PC-9 (cell line): ENCODE data around the gene GBP5. TPM values are rescaled to one million over a fixed set of nuclear protein-coding genes. Genes with fewer than 3 reads are reported as not detected.

ENCODE experiments used
- BruUV-seq: library from RNA; stranded (reverse); fragments of 400-500 nt; replicated peaks from 2 replicates; lab custom pipeline; 2021; lab: Mats Ljungman, UMichigan
- CTCF ChIA-PET: fragments of 300-600 bp; sonication (Branson Sonifier 250); formaldehyde crosslinking; loops from one replicate; lab custom pipeline; 2022; ENCODE audit warnings: antibody characterized with exemption; lab: Charles Lee
- POLR2A ChIA-PET: fragments of 300-600 bp; sonication (Branson Sonifier 250); formaldehyde crosslinking; loops from one replicate; lab custom pipeline; 2022; ENCODE audit warnings: antibody characterized with exemption; ENCODE audit not compliant: unreplicated experiment; lab: Charles Lee
- DNase-seq, 2 experiments: peaks; one replicate each; pipeline versions ENCODE4 v3.0.0 to v3.0.0-alpha.2; 2015 to 2022; ENCODE audit warnings: mixed read lengths in 1 of 2
- H2AFZ ChIP-seq: fragments of 200-600 bp; sonication (generic); 2 replicates; pipeline ENCODE4 v1.8.1; 2017; ENCODE audit warnings: antibody characterized with exemption
- H3F3A ChIP-seq: fragments of 200-600 bp; sonication (generic); 2 replicates; pipeline ENCODE4 v1.8.1; 2017; ENCODE audit warnings: antibody characterized with exemption, mild to moderate bottlenecking, low read depth; ENCODE audit not compliant: insufficient read depth
- H3K27ac ChIP-seq: fragments of 200-600 bp; sonication (generic); 2 replicates; pipeline ENCODE4 v1.6.1; 2016; ENCODE audit warnings: mixed run types
- H3K27me3 ChIP-seq: fragments of 200-600 bp; sonication (generic); 2 replicates; pipeline ENCODE4 v1.6.1; 2016; ENCODE audit warnings: low read depth, mixed run types; ENCODE audit not compliant: insufficient read depth
- H3K36me3 ChIP-seq: fragments of 200-600 bp; sonication (generic); 2 replicates; pipeline ENCODE4 v1.6.1; 2016; ENCODE audit warnings: low read depth, mixed run types
- H3K4me1 ChIP-seq: fragments of 200-600 bp; sonication (generic); replicated peaks from 2 replicates; pipeline ENCODE4 v1.6.1; 2016; ENCODE audit warnings: mixed run types; ENCODE audit not compliant: insufficient read depth
- H3K4me2 ChIP-seq: fragments of 200-600 bp; sonication (generic); 2 replicates; pipeline ENCODE4 v1.6.1; 2017; ENCODE audit warnings: mixed run types
- H3K4me3 ChIP-seq: fragments of 200-600 bp; sonication (generic); 2 replicates; pipeline ENCODE4 v1.6.1; 2016; ENCODE audit warnings: mixed run types
- H3K79me2 ChIP-seq: fragments of 200-600 bp; sonication (generic); 2 replicates; pipeline ENCODE4 v1.6.1; 2017; ENCODE audit warnings: low read depth, mixed run types
- H3K9me2 ChIP-seq: fragments of 200-600 bp; sonication (generic); 2 replicates; pipeline ENCODE4 v1.8.1; 2017; ENCODE audit warnings: mild to moderate bottlenecking; ENCODE audit not compliant: insufficient read depth
- H3K9me3 ChIP-seq: fragments of 200-600 bp; sonication (generic); 2 replicates; pipeline ENCODE4 v1.8.1; 2016; ENCODE audit warnings: low read depth; ENCODE audit not compliant: insufficient read depth
- H4K20me1 ChIP-seq: fragments of 200-600 bp; sonication (generic); 2 replicates; pipeline ENCODE4 v1.8.1; 2017; ENCODE audit not compliant: insufficient read depth
- EZH2 ChIP-seq: fragments of 200-600 bp; sonication (generic); IDR thresholded peaks from 2 replicates; pipeline ENCODE4 v1.8.0; 2017; ENCODE audit warnings: antibody characterized with exemption, low read depth
- intact Hi-C: fragments of 100-400 bp; cut with micrococcal nuclease; formaldehyde crosslinking; loops from one replicate; pipeline ENCODE4 v1.10.0; 2022; ENCODE audit not compliant: unreplicated experiment
- total RNA-seq: library from RNA; stranded (reverse); gene quantifications from 2 replicates; pipeline ENCODE4 v1.2.3, GENCODE V29; 2021
- TF ChIP-seq, protein P1 (sequence below): fragments of 200-600 bp; sonication (generic); conservative IDR thresholded peaks from 2 replicates; pipeline ENCODE4 v1.6.1; 2017; ENCODE audit warnings: mixed run types, antibody characterized with exemption, mild to moderate bottlenecking, moderate library complexity

The GBP5 gene
- total RNA-seq, 1 experiment from 2014 or later, result not detected

DNA sequence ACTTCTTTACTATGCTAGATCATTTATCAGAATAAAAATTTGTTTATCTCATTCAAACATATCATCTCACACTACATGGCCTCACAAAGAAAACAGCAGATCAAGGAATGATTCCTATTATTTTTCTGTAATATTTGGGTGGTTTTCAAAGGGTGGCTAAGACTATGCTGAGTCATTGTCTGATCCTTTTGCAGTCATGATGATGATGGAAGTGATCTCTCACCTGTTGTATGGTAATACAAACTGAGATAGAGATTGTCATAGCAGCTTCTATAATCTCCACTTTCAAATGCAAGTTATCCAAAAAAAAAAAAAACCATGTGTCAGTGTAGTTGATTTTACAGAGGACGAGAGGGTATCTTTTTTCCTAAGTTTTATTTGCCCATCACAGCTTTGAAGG, 37.2 kb upstream of the GBP5 start:
- Histone ChIP-seq H4K20me1 (no peaks in the 10 kb centered on the region), H3K4me3 (no peak overlapping the region), H3K9me2 (no peaks in the 10 kb centered on the region), H3F3A (no peaks in the 10 kb centered on the region), H3K4me1 (peaks cover 32% of the 10 kb centered on the region), H3K79me2 (no peaks in the 10 kb centered on the region), H3K27ac (no peak overlapping the region), H2AFZ (no peak overlapping the region), H3K27me3 (no peaks in the 10 kb centered on the region), H3K9me3 (0 out of 2 replicates have a peak, but pooled peaks cover 5% of the 10 kb centered on the region), H3K36me3 (no peaks in the 10 kb centered on the region), H3K4me2 (no peak overlapping the region)
- CTCF ChIA-PET, result no interaction called here
- POLR2A ChIA-PET, result no interaction called here
- intact Hi-C loops, result no loop called here
- TF ChIP-seq EZH2, result no peak
- TF ChIP-seq, protein P1, sequence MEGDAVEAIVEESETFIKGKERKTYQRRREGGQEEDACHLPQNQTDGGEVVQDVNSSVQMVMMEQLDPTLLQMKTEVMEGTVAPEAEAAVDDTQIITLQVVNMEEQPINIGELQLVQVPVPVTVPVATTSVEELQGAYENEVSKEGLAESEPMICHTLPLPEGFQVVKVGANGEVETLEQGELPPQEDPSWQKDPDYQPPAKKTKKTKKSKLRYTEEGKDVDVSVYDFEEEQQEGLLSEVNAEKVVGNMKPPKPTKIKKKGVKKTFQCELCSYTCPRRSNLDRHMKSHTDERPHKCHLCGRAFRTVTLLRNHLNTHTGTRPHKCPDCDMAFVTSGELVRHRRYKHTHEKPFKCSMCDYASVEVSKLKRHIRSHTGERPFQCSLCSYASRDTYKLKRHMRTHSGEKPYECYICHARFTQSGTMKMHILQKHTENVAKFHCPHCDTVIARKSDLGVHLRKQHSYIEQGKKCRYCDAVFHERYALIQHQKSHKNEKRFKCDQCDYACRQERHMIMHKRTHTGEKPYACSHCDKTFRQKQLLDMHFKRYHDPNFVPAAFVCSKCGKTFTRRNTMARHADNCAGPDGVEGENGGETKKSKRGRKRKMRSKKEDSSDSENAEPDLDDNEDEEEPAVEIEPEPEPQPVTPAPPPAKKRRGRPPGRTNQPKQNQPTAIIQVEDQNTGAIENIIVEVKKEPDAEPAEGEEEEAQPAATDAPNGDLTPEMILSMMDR, result no peak
- DNase-seq, result no peak
- BruUV-seq, result no TSS peak

DNA sequence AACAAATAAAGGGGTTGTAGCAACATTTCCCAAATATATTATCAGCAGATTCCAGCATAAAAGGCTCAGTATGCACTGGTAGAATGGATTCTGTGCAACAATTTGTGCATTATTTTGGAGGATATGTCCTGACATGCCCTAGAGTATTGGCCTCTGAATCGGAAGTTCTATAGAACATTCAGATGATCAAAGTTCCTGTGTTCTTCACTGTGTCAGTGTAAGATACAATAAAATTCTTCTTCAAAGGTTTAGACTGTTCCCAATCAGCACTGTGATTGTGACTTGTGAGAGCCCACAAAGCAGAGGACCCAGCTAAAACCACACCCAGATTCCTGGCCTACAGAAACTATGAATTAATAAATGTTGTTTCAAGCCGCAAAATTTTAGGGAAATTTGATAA, 33.6 kb upstream of the GBP5 start:
- no TSS peak for BruUV-seq
- no peaks in the 10 kb centered on the region for H3F3A ChIP-seq
- TF ChIP-seq EZH2, result no peak
- TF ChIP-seq, protein P1, result no peak
- H4K20me1 ChIP-seq, result no peaks in the 10 kb centered on the region
- H2AFZ ChIP-seq, result no peak overlapping the region
- H3K36me3 ChIP-seq, result no peaks in the 10 kb centered on the region
- no peak overlapping the region for H3K4me2 ChIP-seq
- CTCF ChIA-PET, result no interaction called here
- no peak overlapping the region for H3K4me3 ChIP-seq
- H3K9me3 ChIP-seq, result 0 out of 2 replicates have a peak, but pooled peaks cover 5% of the 10 kb centered on the region
- no peaks in the 10 kb centered on the region for H3K9me2 ChIP-seq
- no peaks in the 10 kb centered on the region for H3K79me2 ChIP-seq
- POLR2A ChIA-PET, result no interaction called here
- no peak for DNase-seq
- H3K4me1 ChIP-seq, result peaks cover 17% of the 10 kb centered on the region
- H3K27me3 ChIP-seq, result no peaks in the 10 kb centered on the region
- no peak overlapping the region for H3K27ac ChIP-seq
- intact Hi-C loops, result no loop called here

DNA sequence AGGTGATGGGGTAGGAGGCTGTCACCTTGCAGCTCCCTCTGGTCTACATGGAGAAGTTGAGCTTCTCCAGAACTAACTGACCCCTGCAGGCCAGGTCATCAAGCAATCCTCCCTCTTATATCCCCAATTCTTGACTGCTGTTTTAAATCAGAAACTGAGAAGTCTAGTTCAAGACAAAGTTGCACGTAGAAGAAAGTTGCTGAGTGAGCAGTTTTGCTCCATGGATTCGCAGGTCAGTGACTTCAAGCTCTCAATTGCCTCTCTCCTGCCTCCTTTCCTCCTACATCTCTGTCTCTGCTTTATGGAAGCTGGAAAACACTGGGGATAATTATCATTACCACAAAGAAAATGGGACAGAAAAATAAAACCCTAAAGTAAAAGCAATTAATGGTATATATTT, 32.8 kb upstream of the GBP5 start:
- Histone ChIP-seq H3K27me3 (no peaks in the 10 kb centered on the region), H3F3A (no peaks in the 10 kb centered on the region), H3K79me2 (no peaks in the 10 kb centered on the region), H3K9me2 (no peaks in the 10 kb centered on the region), H3K36me3 (no peaks in the 10 kb centered on the region), H3K4me2 (no peak overlapping the region), H2AFZ (no peak overlapping the region), H3K4me3 (no peak overlapping the region), H3K27ac (no peak overlapping the region), H3K4me1 (peaks cover 9% of the 10 kb centered on the region), H3K9me3 (0 out of 2 replicates have a peak, but pooled peaks cover 5% of the 10 kb centered on the region), H4K20me1 (no peaks in the 10 kb centered on the region)
- intact Hi-C loops, result no loop called here
- CTCF ChIA-PET, result no interaction called here
- BruUV-seq, result no TSS peak
- POLR2A ChIA-PET, result no interaction called here
- TF ChIP-seq, protein P1, result no peak
- no peak for TF ChIP-seq EZH2
- DNase-seq, result no peak
